HCT116 (cell line): ENCODE results near the gene MED7. TPM values are rescaled to one million over a fixed set of nuclear protein-coding genes. Genes with fewer than 3 reads are reported as not detected.

ENCODE experiments used
- ATAC-seq: fragments of 200-7000 bp; cut with Tn5 transposase; 2 replicates; pipeline ENCODE4 v1.9.1; 2020; ENCODE audit warnings: mild to moderate bottlenecking, moderate library complexity
- BruUV-seq: library from RNA; stranded (reverse); fragments of 400-500 nt; replicated peaks from 2 replicates; lab custom pipeline; 2021; lab: Mats Ljungman, UMichigan
- CTCF ChIA-PET: fragments of 300-600 bp; sonication (Branson Sonifier 250); formaldehyde crosslinking; loops from one replicate; lab custom pipeline; 2021; ENCODE audit warnings: antibody characterized with exemption; lab: Charles Lee
- POLR2A ChIA-PET: fragments of 300-600, 350-600 bp; sonication (Branson Sonifier 250); formaldehyde crosslinking; loops from one replicate; lab custom pipeline; 2021; ENCODE audit warnings: antibody characterized with exemption; lab: Charles Lee
- RAD21 ChIA-PET, 2 experiments: fragments of 300-600 bp; sonication (Branson Sonifier 250); formaldehyde crosslinking; loops; one replicate each; lab custom pipeline; 2023; ENCODE audit warnings: low total read pairs in 2 of 2; ENCODE audit not compliant: uncharacterized antibody in 2 of 2, unreplicated experiment in 2 of 2, low non-redundant PET in 1 of 2; lab: Charles Lee
- DNase-seq: peaks from one replicate; pipeline ENCODE4 v3.0.0-alpha.2; 2010; ENCODE audit warnings: low read depth, low spot score
- H2AFZ ChIP-seq: fragments of 200-600 bp; shearing (Covaris generic), sonication (generic); 2 replicates; pipeline ENCODE4 v1.6.1; 2017; ENCODE audit warnings: low read depth, mixed run types, mixed read lengths, antibody characterized with exemption, low read length; ENCODE audit not compliant: poor library complexity, severe bottlenecking
- H3K27ac ChIP-seq: 2 replicates; pipeline ENCODE4 v1.5.1; 2012; ENCODE audit warnings: low read depth, low read length
- H3K27me3 ChIP-seq: fragments of 200-600 bp; sonication (generic); 2 replicates; pipeline ENCODE4 v1.6.1; 2016; ENCODE audit warnings: mixed run types, low read length, mixed read lengths; ENCODE audit not compliant: insufficient read depth
- H3K36me3 ChIP-seq, 2 experiments: fragments of 200-500 bp in 1 of 2; fragments of 200-600 bp in 1 of 2; sonication (Bioruptor generic) in 1 of 2; sonication (generic) in 1 of 2; 2 replicates each; pipeline versions ENCODE4 v1.5.1 to v1.6.1; 2014 to 2016; ENCODE audit warnings: low read length in 2 of 2, inconsistent platforms in 1 of 2, mixed read lengths in 1 of 2, mixed run types in 1 of 2; ENCODE audit not compliant: insufficient read depth in 2 of 2, control insufficient read depth in 1 of 2
- H3K4me1 ChIP-seq, 2 experiments: fragments of 200-600 bp in 1 of 2; sonication (generic) in 1 of 2; 2 replicates each; pipeline versions ENCODE4 v1.5.1 to v1.6.1; 2012 to 2017; ENCODE audit warnings: low read length in 2 of 2, inconsistent platforms in 1 of 2, mild to moderate bottlenecking in 1 of 2, mixed read lengths in 1 of 2, mixed run types in 1 of 2, moderate library complexity in 1 of 2; ENCODE audit not compliant: insufficient read depth in 2 of 2, control insufficient read depth in 1 of 2
- H3K4me2 ChIP-seq: fragments of 200-600 bp; sonication (generic); 2 replicates; pipeline ENCODE4 v1.6.1; 2017; ENCODE audit warnings: mixed run types, low read length, mixed read lengths
- H3K4me3 ChIP-seq, 2 experiments: fragments of 200-600 bp in 1 of 2; sonication (generic) in 1 of 2; replicated peaks in 1 of 2; 2 replicates each; pipeline ENCODE4 v1.5.1; 2011 to 2016; ENCODE audit warnings: low read length in 2 of 2, control low read depth in 1 of 2, low read depth in 1 of 2, mild to moderate bottlenecking in 1 of 2, mixed read lengths in 1 of 2, mixed run types in 1 of 2
- H3K79me2 ChIP-seq: fragments of 200-600 bp; sonication (generic); 2 replicates; pipeline ENCODE4 v1.6.1; 2017; ENCODE audit warnings: mild to moderate bottlenecking, mixed run types, low read length, moderate library complexity, mixed read lengths; ENCODE audit not compliant: insufficient read depth
- H3K9ac ChIP-seq: fragments of 200-600 bp; sonication (generic); 2 replicates; pipeline ENCODE4 v1.6.1; 2016; ENCODE audit warnings: low read length, mixed read lengths
- H3K9me2 ChIP-seq: fragments of 200-600 bp; sonication (generic), shearing (Covaris generic); 2 replicates; pipeline ENCODE4 v1.6.1; 2017; ENCODE audit warnings: mixed run types, mild to moderate bottlenecking, moderate library complexity; ENCODE audit not compliant: insufficient read depth
- H3K9me3 ChIP-seq, 2 experiments: fragments of 200-500 bp in 1 of 2; fragments of 200-600 bp in 1 of 2; sonication (Bioruptor generic) in 1 of 2; sonication (generic) in 1 of 2; 2 replicates each; pipeline ENCODE4 v1.6.1; 2014 to 2017; ENCODE audit warnings: low read length in 2 of 2, mixed read lengths in 2 of 2, inconsistent platforms in 1 of 2, low read depth in 1 of 2, mild to moderate bottlenecking in 1 of 2, mixed run types in 1 of 2, moderate library complexity in 1 of 2; ENCODE audit not compliant: control insufficient read depth in 1 of 2, insufficient read depth in 1 of 2
- H4K20me1 ChIP-seq: fragments of 200-600 bp; sonication (generic), shearing (Covaris generic); 2 replicates; pipeline ENCODE4 v1.6.1; 2017; ENCODE audit warnings: mixed run types, mild to moderate bottlenecking, moderate library complexity; ENCODE audit not compliant: insufficient read depth
- ATF3 ChIP-seq: IDR thresholded peaks from 2 replicates; pipeline ENCODE4 v1.6.1; 2012
- ELF1 ChIP-seq: IDR thresholded peaks from 2 replicates; pipeline ENCODE4 v1.6.1; 2012; ENCODE audit warnings: low read depth, borderline replicate concordance
- EZH2phosphoT487 ChIP-seq: fragments of 200-600 bp; IDR thresholded peaks from 2 replicates; pipeline ENCODE4 v1.6.1; 2018; ENCODE audit warnings: antibody characterized with exemption, borderline replicate concordance
- JUND ChIP-seq: IDR thresholded peaks from 2 replicates; pipeline ENCODE4 v1.6.1; 2012
- MAX ChIP-seq: IDR thresholded peaks from 2 replicates; pipeline ENCODE4 v1.6.1; 2012
- POLR2A ChIP-seq: IDR thresholded peaks from 2 replicates; pipeline ENCODE4 v1.7.0; 2011; ENCODE audit warnings: borderline replicate concordance; ENCODE audit not compliant: insufficient read depth, insufficient read length; ENCODE audit errors: extremely low read depth
- POLR2AphosphoS5 ChIP-seq: IDR thresholded peaks from 2 replicates; pipeline ENCODE4 v1.6.1; 2011; ENCODE audit warnings: mild to moderate bottlenecking, low read depth, low read length, moderate library complexity
- RAD21 ChIP-seq: IDR thresholded peaks from 2 replicates; pipeline ENCODE4 v1.6.1; 2012; ENCODE audit warnings: low read depth, mild to moderate bottlenecking
- REST ChIP-seq: IDR thresholded peaks from 2 replicates; pipeline ENCODE4 v1.6.1; 2012; ENCODE audit warnings: low read depth
- SIN3A ChIP-seq: IDR thresholded peaks from 2 replicates; pipeline ENCODE4 v1.6.1; 2012; ENCODE audit warnings: low read depth
- SRF ChIP-seq: IDR thresholded peaks from 2 replicates; pipeline ENCODE4 v1.6.1; 2012; ENCODE audit warnings: low read depth
- TCF7L2 ChIP-seq: IDR thresholded peaks from 2 replicates; pipeline ENCODE4 v1.7.0; 2011; ENCODE audit warnings: borderline replicate concordance, inconsistent platforms; ENCODE audit not compliant: insufficient read depth, insufficient read length; ENCODE audit errors: extremely low read depth
- ZBTB33 ChIP-seq: IDR thresholded peaks from 2 replicates; pipeline ENCODE4 v1.6.1; 2011; ENCODE audit warnings: mild to moderate bottlenecking, low read length, moderate library complexity; ENCODE audit not compliant: insufficient replicate concordance; ENCODE audit errors: extremely low read depth
- ZFX ChIP-seq: fragments of 450-650 bp; IDR thresholded peaks from 2 replicates; pipeline ENCODE4 v1.6.1; 2017
- ZNF274 ChIP-seq: fragments of 200-500 bp; sonication (Bioruptor generic); IDR thresholded peaks from 2 replicates; pipeline ENCODE4 v1.6.1; 2014; ENCODE audit warnings: mild to moderate bottlenecking, low read depth, low read length, inconsistent platforms
- intact Hi-C: fragments of 100-400 bp; cut with micrococcal nuclease; formaldehyde crosslinking; loops from 2 replicates; pipeline ENCODE4 v1.10.0; 2022
- total RNA-seq: library from RNA; stranded (reverse); gene quantifications from one replicate; pipeline ENCODE4 v1.2.1, GENCODE V29; 2021; ENCODE audit not compliant: unreplicated experiment

The MED7 gene
- total RNA-seq, 1 experiment from 2014 or later: 9.1 TPM

GRCh38 chr5:157137691-157138090 lies 5.0 kb downstream of the MED7 start:
- Histone ChIP-seq H3K9me2 (no peaks in the 10 kb centered on the region), H2AFZ (no peak overlapping the region), H3K27ac (no peak overlapping the region), H4K20me1 (no peaks in the 10 kb centered on the region), H3K4me3 (no peak overlapping the region), H3K27me3 (no peaks in the 10 kb centered on the region), H3K36me3 (peaks cover 0 to 12% of the 10 kb centered on the region in 2 experiments; a peak in 2 of 4 replicates), H3K9ac (no peak overlapping the region), H3K4me2 (no peak overlapping the region), H3K79me2 (peaks cover 27% of the 10 kb centered on the region), H3K9me3 (no peaks in the 10 kb centered on the region), H3K4me1 (peaks cover 2 to 6% of the 10 kb centered on the region in 2 experiments; a peak in 3 of 4 replicates)
- DNase-seq: no peak
- RAD21 ChIA-PET: no interaction called here
- CTCF ChIA-PET: no interaction called here
- intact Hi-C loops: no loop called here
- no TSS peak for BruUV-seq
- TF ChIP-seq ELF1: no peak
- TF ChIP-seq TCF7L2: no peak
- no peak for TF ChIP-seq RAD21
- no peak for TF ChIP-seq EZH2phosphoT487
- TF ChIP-seq SRF: no peak
- TF ChIP-seq SIN3A: no peak
- no peak for TF ChIP-seq JUND
- no peak for TF ChIP-seq POLR2A
- no peak for TF ChIP-seq MAX
- no peak for TF ChIP-seq ZNF274
- no peak for TF ChIP-seq ZBTB33
- no peak for TF ChIP-seq REST
- no peak for TF ChIP-seq ZFX
- no peak for TF ChIP-seq ATF3
- no peak for TF ChIP-seq POLR2AphosphoS5
- POLR2A ChIA-PET: no interaction called here
- no peak for ATAC-seq
